Peyer's patch (tissue), 4 donors: ENCODE results near the gene PARD3B. TPM values are rescaled to one million over a fixed set of nuclear protein-coding genes. Genes with fewer than 3 reads are reported as not detected.

ENCODE experiments used
- DNase-seq, 3 donors: peaks; one replicate each; pipeline ENCODE4 v3.0.0-alpha.2; 2017 to 2019
- H3K27ac ChIP-seq, 4 donors: fragments of 200-600 bp; sonication (generic); one replicate each; pipeline ENCODE4 v1.5.1; 2016 to 2019
- H3K27me3 ChIP-seq, 2 donors: fragments of 200-600 bp; sonication (generic); one replicate each; pipeline ENCODE4 v1.5.1; 2019
- H3K36me3 ChIP-seq, 3 donors: fragments of 200-600 bp; sonication (generic); one replicate each; pipeline ENCODE4 v1.5.1; 2016 to 2019
- H3K4me1 ChIP-seq, 4 donors: fragments of 200-600 bp; sonication (generic); one replicate each; pipeline ENCODE4 v1.5.1; 2016 to 2019
- H3K4me3 ChIP-seq, 4 donors: fragments of 200-600 bp; sonication (generic); 1 replicate in 3 of 4; 2 replicates in 1 of 4; pipeline ENCODE4 v1.5.1; 2016 to 2019; ENCODE audit warnings: mild to moderate bottlenecking in 1 of 4
- H3K9me3 ChIP-seq, 4 donors: fragments of 200-600 bp; sonication (generic); one replicate each; pipeline ENCODE4 v1.5.1; 2016 to 2019; ENCODE audit warnings: mild to moderate bottlenecking in 1 of 4
- POLR2A ChIP-seq, 2 donors: fragments of 450-650 bp; IDR thresholded peaks; one replicate each; pipeline ENCODE4 v1.5.1; 2017; ENCODE audit warnings: antibody characterized with exemption in 2 of 2, mild to moderate bottlenecking in 2 of 2, moderate library complexity in 2 of 2
- total RNA-seq, 4 donors: library from RNA; depleted of rRNA; stranded (reverse); fragments of >200 nt; gene quantifications; one replicate each; pipeline ENCODE4 v1.1.0, GENCODE V29; 2016
- TF ChIP-seq, protein P1 (sequence below), 6 experiments: fragments of 450-650 bp in 4 of 6; fragments of 200-600 bp in 2 of 6; sonication (generic) in 1 of 6; IDR thresholded peaks; one replicate each; pipeline ENCODE4 v1.5.1; 2017 to 2019; ENCODE audit warnings: antibody characterized with exemption in 6 of 6, mild to moderate bottlenecking in 3 of 6, moderate library complexity in 1 of 6

PARD3B gene
- total RNA-seq, 4 donors from 2014 or later = 19.6 to 52.0 (median 40.6) TPM

DNA sequence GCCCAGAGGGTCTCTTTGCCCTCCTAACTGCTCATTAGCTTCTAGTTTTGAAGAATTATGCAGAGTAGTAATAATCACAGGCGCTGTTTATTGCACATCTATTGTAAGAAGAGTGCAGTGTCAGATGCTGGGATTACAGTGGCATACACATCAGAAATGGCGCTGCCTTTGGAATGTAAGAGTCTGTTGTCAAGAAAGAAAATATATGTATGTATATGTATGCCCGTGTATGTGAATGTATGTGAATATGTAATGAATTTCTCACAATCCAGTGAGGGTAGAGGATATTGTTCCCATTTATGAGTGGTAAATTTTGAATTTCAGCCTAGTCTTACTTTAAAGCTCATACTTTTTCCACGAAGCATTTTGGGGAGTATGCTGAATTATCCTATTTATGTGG lies 127.5 kb downstream of the PARD3B start:
- H3K27ac ChIP-seq = no peak overlapping the region
- H3K4me1 ChIP-seq = no peaks in the 10 kb centered on the region
- H3K9me3 ChIP-seq = no peaks in the 10 kb centered on the region
- H3K4me3 ChIP-seq = no peak overlapping the region
- H3K36me3 ChIP-seq = no peaks in the 10 kb centered on the region
- H3K27me3 ChIP-seq = no peaks in the 10 kb centered on the region
- no peak for DNase-seq
- TF ChIP-seq, protein P1, sequence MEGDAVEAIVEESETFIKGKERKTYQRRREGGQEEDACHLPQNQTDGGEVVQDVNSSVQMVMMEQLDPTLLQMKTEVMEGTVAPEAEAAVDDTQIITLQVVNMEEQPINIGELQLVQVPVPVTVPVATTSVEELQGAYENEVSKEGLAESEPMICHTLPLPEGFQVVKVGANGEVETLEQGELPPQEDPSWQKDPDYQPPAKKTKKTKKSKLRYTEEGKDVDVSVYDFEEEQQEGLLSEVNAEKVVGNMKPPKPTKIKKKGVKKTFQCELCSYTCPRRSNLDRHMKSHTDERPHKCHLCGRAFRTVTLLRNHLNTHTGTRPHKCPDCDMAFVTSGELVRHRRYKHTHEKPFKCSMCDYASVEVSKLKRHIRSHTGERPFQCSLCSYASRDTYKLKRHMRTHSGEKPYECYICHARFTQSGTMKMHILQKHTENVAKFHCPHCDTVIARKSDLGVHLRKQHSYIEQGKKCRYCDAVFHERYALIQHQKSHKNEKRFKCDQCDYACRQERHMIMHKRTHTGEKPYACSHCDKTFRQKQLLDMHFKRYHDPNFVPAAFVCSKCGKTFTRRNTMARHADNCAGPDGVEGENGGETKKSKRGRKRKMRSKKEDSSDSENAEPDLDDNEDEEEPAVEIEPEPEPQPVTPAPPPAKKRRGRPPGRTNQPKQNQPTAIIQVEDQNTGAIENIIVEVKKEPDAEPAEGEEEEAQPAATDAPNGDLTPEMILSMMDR (IDR thresholded peaks at IDR 0.05) = no peak
- TF ChIP-seq POLR2A (IDR thresholded peaks at IDR 0.05) = no peak

DNA sequence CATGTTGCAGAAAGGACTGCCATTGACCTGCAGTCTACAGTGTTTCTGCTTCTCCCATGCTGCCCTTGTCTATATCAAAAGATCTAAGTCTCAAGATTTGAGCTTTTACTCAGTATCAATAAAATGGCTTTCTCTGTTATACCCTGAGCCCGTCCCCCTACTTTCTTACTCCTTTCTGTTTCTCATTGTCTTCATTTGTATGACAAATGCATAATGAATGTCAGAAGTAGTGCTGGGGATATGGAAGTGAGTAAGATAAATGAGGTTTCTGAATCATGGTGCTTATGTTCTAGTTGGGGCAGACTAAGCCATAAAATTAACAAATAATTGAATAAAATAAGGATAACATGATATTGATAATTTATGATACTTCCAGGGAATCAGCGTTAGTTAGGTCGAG lies 128.6 kb downstream of the PARD3B start:
- no peaks in the 10 kb centered on the region for H3K9me3 ChIP-seq
- H3K27me3 ChIP-seq = no peaks in the 10 kb centered on the region
- TF ChIP-seq, protein P1 (IDR thresholded peaks at IDR 0.05) = no peak
- TF ChIP-seq POLR2A (IDR thresholded peaks at IDR 0.05) = no peak
- H3K27ac ChIP-seq = no peak overlapping the region
- no peak for DNase-seq
- no peaks in the 10 kb centered on the region for H3K36me3 ChIP-seq
- H3K4me3 ChIP-seq = no peak overlapping the region
- H3K4me1 ChIP-seq = no peaks in the 10 kb centered on the region

DNA sequence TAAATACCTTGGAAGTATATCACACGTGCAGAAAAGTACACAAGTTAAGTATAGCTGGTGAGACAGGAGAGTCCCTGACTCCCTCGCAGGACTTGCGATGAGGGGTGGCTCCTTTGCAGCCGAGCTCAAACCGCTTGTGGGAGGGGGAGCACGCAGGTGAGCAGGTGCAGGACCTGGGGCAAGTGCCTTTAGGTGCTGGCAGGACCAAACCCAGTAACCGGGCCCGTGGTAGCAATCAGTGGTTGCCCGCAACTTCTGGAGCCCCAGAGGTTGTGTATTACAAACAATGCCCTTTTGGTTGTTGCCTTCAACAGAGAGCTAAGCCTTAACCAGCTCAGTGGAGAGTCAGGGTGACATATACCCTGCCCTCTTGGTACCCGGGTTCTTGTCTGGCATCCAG lies 132.8 kb downstream of the PARD3B start:
- Histone ChIP-seq H3K4me3 (no peak overlapping the region), H3K36me3 (no peaks in the 10 kb centered on the region)
- TF ChIP-seq, protein P1 (IDR thresholded peaks at IDR 0.05) = no peak
- no peak for TF ChIP-seq POLR2A (IDR thresholded peaks at IDR 0.05)

DNA sequence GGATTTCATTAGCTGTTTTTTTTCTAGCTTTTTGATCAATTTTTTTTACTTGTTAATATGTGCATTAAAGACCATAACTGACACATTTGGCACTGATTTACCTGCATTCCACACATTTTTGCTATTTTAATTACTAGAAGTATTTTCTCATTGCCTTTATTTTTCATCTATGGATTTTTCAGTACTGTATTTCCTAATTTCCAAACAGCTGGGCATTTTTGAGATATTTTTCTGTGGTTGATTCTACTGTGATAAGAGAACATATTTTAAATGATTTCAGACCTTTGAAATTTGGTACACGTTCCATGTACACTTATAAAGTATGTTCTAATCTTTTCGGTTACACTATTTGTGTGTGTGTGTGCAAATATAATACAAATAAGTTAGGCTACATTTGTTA lies 135.3 kb downstream of the PARD3B start:
- no peaks in the 10 kb centered on the region for H3K36me3 ChIP-seq
- H3K27me3 ChIP-seq = no peaks in the 10 kb centered on the region
- no peak overlapping the region for H3K27ac ChIP-seq
- H3K4me3 ChIP-seq = no peak overlapping the region
- DNase-seq = no peak
- H3K4me1 ChIP-seq = no peaks in the 10 kb centered on the region
- TF ChIP-seq POLR2A (IDR thresholded peaks at IDR 0.05) = no peak
- TF ChIP-seq, protein P1 (IDR thresholded peaks at IDR 0.05) = no peak
- H3K9me3 ChIP-seq = no peaks in the 10 kb centered on the region

More for the DNA sequence above, 132.8 kb downstream of the PARD3B start:
- H3K9me3 ChIP-seq = no peaks in the 10 kb centered on the region
- H3K27me3 ChIP-seq = no peaks in the 10 kb centered on the region
- no peak for DNase-seq
- no peaks in the 10 kb centered on the region for H3K4me1 ChIP-seq
- no peak overlapping the region for H3K27ac ChIP-seq

DNA sequence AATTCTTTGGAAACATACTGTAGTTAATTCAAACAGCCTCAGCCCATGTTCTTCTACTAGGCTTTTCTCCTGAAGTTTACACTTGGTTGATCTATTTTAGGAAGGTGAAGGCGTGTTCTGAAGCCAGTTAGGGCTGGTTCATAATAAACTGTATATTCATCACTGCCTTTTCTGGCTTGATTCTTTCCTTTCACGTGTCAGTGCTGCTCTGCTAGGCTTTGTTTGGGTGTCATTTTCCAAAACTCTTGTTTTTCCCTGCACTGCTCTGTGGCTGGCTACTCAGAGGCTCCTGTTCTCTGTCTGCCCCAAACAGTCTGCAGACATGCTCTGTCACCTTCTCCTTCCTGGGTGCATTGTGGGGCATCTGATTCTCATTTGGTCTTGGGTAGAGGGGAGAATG lies 136.1 kb downstream of the PARD3B start:
- TF ChIP-seq POLR2A (IDR thresholded peaks at IDR 0.05) = no peak
- TF ChIP-seq, protein P1 (IDR thresholded peaks at IDR 0.05) = no peak
- DNase-seq = no peak
- Histone ChIP-seq H3K36me3 (no peaks in the 10 kb centered on the region), H3K9me3 (no peaks in the 10 kb centered on the region), H3K4me3 (no peak overlapping the region), H3K27me3 (no peaks in the 10 kb centered on the region), H3K27ac (no peak overlapping the region), H3K4me1 (no peaks in the 10 kb centered on the region)

DNA sequence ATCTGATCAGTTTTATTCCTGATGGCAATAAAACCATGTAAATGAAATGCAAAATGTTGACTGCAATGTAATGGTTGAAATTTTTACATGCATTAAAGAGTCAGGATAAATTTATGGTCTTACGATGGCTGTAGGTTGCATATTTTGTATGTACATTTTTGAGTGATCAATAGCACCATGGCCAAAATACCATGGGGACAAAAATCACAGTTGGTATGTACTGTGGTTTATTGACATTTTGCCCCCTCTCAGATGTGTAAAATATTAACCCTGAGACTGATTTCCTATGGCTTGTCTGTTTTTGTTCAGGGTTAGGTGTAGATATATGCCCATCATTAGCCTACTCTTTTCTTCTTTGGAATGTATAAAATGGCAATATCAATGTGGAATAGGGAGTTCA lies 138.1 kb downstream of the PARD3B start:
- H3K4me1 ChIP-seq = no peaks in the 10 kb centered on the region
- H3K9me3 ChIP-seq = no peaks in the 10 kb centered on the region
- H3K27me3 ChIP-seq = no peaks in the 10 kb centered on the region
- H3K36me3 ChIP-seq = no peaks in the 10 kb centered on the region
- no peak for DNase-seq
- no peak overlapping the region for H3K27ac ChIP-seq
- no peak overlapping the region for H3K4me3 ChIP-seq
- TF ChIP-seq, protein P1 (IDR thresholded peaks at IDR 0.05) = no peak
- TF ChIP-seq POLR2A (IDR thresholded peaks at IDR 0.05) = no peak
